Fibroblast of the aortic adventitia (primary cell): ENCODE results near the gene OR8G5. TPM values are rescaled to one million over a fixed set of nuclear protein-coding genes. Genes with fewer than 3 reads are reported as not detected.

ENCODE experiments used
- DNase-seq: peaks from one replicate; pipeline ENCODE4 v3.0.0-alpha.2; 2010; ENCODE audit warnings: low read depth
- H3K4me3 ChIP-seq: 2 replicates; pipeline ENCODE4 v1.5.1; 2011; ENCODE audit warnings: low read depth, mild to moderate bottlenecking, control low read depth, low read length, moderate library complexity
- CTCF ChIP-seq: IDR thresholded peaks from 2 replicates; pipeline ENCODE4 v1.5.1; 2011; ENCODE audit warnings: mild to moderate bottlenecking, low read length, control low read depth, inconsistent platforms; ENCODE audit not compliant: insufficient read depth
- total RNA-seq: library from RNA; depleted of rRNA; stranded (reverse); fragments of >200 nt; gene quantifications from 2 replicates; pipeline ENCODE4 v1.2.3, GENCODE V29; 2012; ENCODE audit warnings: low replicate concordance

The OR8G5 gene
- not detected in 2 replicates for total RNA-seq

- DNase-seq, result no peak
- H3K4me3 ChIP-seq, result no peak within 1 kb of the TSS
- no peak for TF ChIP-seq CTCF
Measured at GRCh38 chr11:124256076-124256475, at the start of gene OR8G5. OR8G5 (plus strand) TSS chr11:124256376; CDS start chr11:124264932, 8,556 bp downstream.

GRCh38 chr11:124207102-124207792 is 48.9 kb upstream of the OR8G5 start:
- TF ChIP-seq CTCF, result no peak
- no peak overlapping the region for H3K4me3 ChIP-seq
- no peak for DNase-seq

- H3K4me3 ChIP-seq, result no peak overlapping the region
- no peak for DNase-seq
- TF ChIP-seq CTCF, result no peak
Measured at GRCh38 chr11:124209824-124210357, 46.3 kb upstream of the OR8G5 start.

- no peak overlapping the region for H3K4me3 ChIP-seq
- DNase-seq, result no peak
- no peak for TF ChIP-seq CTCF
Measured at GRCh38 chr11:124210421-124210820, 45.8 kb upstream of the OR8G5 start.

GRCh38 chr11:124211321-124211720 is 44.9 kb upstream of the OR8G5 start:
- DNase-seq, result no peak
- H3K4me3 ChIP-seq, result no peak overlapping the region
- no peak for TF ChIP-seq CTCF

GRCh38 chr11:124214027-124214426 is 42.1 kb upstream of the OR8G5 start:
- H3K4me3 ChIP-seq, result no peak overlapping the region
- DNase-seq, result no peak
- TF ChIP-seq CTCF, result no peak
